Measurements from ENCODE around the gene CTNNBIP1. TPM values are rescaled to one million over a fixed set of nuclear protein-coding genes. Genes with fewer than 3 reads are reported as not detected.

CTNNBIP1 gene
- total and polyA plus RNA-seq, 9 of the 15 experiments (the other 6 are each of a cell fraction or from before 2014, with no cell fraction given): 0.65 to 29.2 (median 14.7) TPM

DNA sequence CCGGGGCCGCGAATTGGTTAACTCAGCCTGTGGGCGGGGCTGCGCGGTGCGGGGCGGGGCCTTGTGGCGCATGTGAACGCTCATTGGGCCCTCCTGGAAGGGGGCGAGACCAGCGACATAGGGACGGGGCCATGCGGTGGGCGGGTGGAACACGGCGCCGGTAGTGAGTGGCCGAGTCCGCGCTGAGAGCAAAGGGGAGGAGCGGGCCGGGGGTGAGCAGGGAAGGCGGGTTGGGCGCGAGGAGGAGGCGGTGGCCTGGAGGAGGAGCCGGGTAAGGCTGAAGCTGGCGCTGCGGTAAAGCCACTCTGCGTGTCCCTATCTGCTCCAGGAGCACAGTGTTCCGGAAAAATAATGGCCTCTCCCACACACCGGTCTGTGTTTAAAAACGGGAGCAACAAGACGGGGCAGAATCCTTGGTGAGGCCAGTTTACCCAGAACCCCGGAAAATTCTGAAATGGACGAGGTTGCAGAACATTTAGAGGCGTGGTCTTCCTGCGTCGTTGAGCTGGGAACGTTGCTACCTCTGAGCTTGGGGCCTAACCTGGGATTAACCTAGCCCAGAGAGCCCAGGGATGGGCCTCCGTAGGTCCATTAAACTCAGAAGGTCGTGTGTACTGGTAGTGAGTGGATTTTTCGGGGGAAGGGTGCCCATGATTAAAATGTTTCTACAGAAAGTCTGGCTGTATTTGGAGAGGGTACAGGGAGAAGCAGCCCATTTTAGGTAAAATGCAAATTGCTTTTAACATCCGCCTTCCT, 532 bp upstream of the CTNNBIP1 start (continued):
- no peak for TF ChIP-seq HDAC3 (IDR thresholded peaks at IDR 0.05; ENCODE audit: borderline replicate concordance, partially characterized antibody)
- no peak for TF ChIP-seq ZKSCAN8 (CRISPR knock-in tag; IDR thresholded peaks at IDR 0.05)
- 0 out of 2 replicates have a peak, but pooled peaks have one; percentile 3 for TF ChIP-seq JUN (IDR thresholded peaks at IDR 0.05; ENCODE audit: borderline replicate concordance, low read depth, low read length)
- TF ChIP-seq JUN (CRISPR knock-in tag; IDR thresholded peaks at IDR 0.05; ENCODE audit: borderline replicate concordance): no peak
- TF ChIP-seq KLF1 (tag; IDR thresholded peaks at IDR 0.05): no peak; the same call in 1 of the 2 replicates
- TF ChIP-seq ZNF280B (CRISPR knock-in tag; IDR thresholded peaks at IDR 0.05): no peak
- TF ChIP-seq GTF2A2 (tag; IDR thresholded peaks at IDR 0.05): no peak
- TF ChIP-seq ASH1L (IDR thresholded peaks at IDR 0.05; ENCODE audit: borderline replicate concordance, low read depth, partially characterized antibody): no peak
- no peak for TF ChIP-seq GATA2 (CRISPR knock-in tag; IDR thresholded peaks at IDR 0.05)
- TF ChIP-seq, protein P1, sequence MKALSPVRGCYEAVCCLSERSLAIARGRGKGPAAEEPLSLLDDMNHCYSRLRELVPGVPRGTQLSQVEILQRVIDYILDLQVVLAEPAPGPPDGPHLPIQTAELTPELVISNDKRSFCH (CRISPR knock-in tag; IDR thresholded peaks at IDR 0.05): no peak
- TF ChIP-seq, protein P1 (tag; IDR thresholded peaks at IDR 0.05): peak; percentile 64; the same call in 1 of the 2 replicates
- peak; percentile 15 to 68; a peak in 1 of 4 replicates for TF ChIP-seq NONO (IDR thresholded peaks at IDR 0.05; ENCODE audit: low read depth in 2 of 2, low read length in 1 of 2)
- no peak for TF ChIP-seq SNRNP70 (optimal IDR thresholded peaks at IDR 0.05; ENCODE audit: low read depth, low read length)
- TF ChIP-seq TCF7L2 (IDR thresholded peaks at IDR 0.05; ENCODE audit: low read depth, low read length): no peak; the same call in 1 of the 2 replicates
- 0 out of 4 replicates have a peak, but pooled peaks of 1 of the 2 experiments have one; percentile 9 for TF ChIP-seq TRIM24 (IDR thresholded peaks at IDR 0.05)
- no peak for TF ChIP-seq RFX5 (IDR thresholded peaks at IDR 0.05; ENCODE audit: low read depth, low read length)
- no peak for TF ChIP-seq KDM1A (IDR thresholded peaks at IDR 0.05)
- TF ChIP-seq SMAD4 (CRISPR knock-in tag; conservative IDR thresholded peaks at IDR 0.05): peak; percentile 18; the same call in 1 of the 2 replicates
- TF ChIP-seq KLF6 (CRISPR knock-in tag; IDR thresholded peaks at IDR 0.05; ENCODE audit: borderline replicate concordance): 0 out of 2 replicates have a peak, but pooled peaks have one; percentile 49
- TF ChIP-seq EZH2 (IDR thresholded peaks at IDR 0.05; ENCODE audit: borderline replicate concordance, low read depth, low read length): no peak
- TF ChIP-seq RCOR1 (IDR thresholded peaks at IDR 0.05; ENCODE audit: borderline replicate concordance in 1 of 2, low read depth in 2 of 2, low read length in 2 of 2): no peak
- no peak for TF ChIP-seq ZNF561 (CRISPR knock-in tag; conservative IDR thresholded peaks at IDR 0.05)
- peak; percentile 15 for TF ChIP-seq PCBP1 (IDR thresholded peaks at IDR 0.05; ENCODE audit: low read depth, low read length, poor library complexity, severe bottlenecking)
